GM19238 (cell line): ENCODE measurements around the gene SYT7.

Source experiments
- DNase-seq: peaks from one replicate; pipeline ENCODE4 v3.0.0; 2011; ENCODE audit warnings: low spot score; ENCODE audit not compliant: insufficient read length

SYT7 gene

DNA sequence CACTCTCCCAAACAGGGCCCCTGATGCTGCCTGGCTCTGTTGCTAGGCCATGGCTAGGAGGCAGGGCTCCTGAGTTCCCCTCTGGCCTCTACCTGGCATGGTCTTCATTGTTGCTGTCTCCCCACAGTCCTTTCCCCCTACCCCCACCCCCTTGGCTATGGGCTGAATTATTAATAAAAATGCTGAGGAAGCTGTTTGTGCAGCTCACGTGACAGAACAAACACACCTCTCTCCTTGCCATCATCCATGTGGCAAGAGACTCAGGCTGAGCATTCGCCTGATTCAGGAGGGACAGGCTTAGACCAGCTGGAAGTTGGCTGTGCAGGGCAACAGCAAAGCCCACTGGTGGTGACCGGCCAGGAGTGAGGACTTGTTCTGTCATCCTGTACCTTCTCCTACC is 4.2 kb upstream of the SYT7 start:
- DNase-seq = no peak

DNA sequence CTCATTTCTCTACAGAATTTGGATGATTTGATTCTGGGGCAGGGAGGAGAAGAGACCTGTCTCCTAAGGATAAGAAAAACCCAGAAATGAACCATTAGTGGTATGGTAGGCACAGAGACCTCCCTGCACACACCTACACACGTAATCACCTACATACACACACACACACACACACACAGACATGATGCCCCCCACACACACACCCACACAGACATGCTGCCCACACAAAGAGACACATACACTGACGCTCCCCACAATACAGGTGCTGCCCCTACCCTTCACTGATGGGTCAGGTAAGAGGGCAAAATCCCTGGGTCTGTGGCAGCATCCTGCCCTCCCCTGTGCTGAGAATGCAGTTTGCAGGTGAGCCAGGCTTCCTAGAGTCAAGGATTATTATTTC is 1.1 kb upstream of the SYT7 start:
- no peak for DNase-seq

DNA sequence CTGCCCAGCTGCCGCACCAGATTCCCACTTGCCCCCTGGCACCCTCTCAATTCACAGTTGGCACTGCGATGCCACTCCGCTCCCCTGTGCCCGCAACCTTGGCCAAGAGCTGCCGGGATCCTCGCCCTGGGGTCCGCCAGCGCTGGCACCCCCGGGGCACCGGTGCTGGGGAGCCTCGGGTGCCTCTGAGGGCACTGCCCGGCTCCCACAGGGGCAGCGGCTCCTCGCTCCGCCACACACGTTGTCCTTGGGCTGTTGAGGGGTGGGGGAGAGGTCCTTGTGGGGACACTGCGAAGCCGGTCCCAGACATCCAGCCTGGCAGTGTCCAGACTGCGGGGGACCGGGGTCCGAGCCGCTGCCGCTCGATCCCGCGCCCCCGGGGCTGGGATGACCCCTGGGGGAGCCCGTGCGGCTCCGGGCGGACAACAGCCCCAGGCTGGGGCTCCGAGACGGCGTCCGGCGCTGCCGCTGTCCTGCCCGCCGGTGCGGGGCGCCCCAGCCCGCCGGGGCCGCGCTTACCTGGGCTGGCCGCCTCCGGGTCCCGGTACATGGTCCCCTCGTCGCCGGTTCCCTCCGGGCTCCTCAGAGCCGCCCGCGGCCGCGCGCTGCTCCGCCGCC is 496 bp downstream of the SYT7 start:
- no peak for DNase-seq

DNA sequence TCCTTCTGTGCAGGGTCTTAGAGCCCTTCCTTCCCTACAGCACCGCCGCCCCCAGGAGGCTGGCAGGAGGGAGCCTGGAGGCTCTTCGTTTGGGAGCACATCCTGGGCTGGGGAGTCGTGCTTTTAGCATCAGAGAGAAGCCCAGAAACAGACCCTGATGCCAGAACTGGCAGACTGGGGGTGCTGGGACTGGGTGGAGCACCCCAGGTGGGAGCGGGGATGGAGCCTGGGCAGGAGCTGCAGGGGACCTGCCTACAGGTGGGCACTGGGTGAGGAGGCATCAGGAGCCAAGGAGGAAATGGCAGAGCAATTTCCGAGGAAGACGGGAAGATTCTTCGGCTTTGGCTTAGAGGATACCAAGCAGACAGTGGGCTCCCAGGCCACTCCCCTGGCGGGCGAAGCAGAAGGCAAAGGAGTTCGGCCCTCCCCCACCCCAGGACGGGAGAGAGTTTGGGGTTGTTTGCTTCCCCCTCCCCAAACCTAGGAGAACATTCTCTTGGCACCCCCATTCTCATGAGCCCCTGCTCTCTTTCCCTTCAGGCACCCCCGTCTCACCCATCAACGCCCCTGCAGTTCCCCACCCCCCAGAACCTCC is 1.1 kb downstream of the SYT7 start:
- no peak for DNase-seq

DNA sequence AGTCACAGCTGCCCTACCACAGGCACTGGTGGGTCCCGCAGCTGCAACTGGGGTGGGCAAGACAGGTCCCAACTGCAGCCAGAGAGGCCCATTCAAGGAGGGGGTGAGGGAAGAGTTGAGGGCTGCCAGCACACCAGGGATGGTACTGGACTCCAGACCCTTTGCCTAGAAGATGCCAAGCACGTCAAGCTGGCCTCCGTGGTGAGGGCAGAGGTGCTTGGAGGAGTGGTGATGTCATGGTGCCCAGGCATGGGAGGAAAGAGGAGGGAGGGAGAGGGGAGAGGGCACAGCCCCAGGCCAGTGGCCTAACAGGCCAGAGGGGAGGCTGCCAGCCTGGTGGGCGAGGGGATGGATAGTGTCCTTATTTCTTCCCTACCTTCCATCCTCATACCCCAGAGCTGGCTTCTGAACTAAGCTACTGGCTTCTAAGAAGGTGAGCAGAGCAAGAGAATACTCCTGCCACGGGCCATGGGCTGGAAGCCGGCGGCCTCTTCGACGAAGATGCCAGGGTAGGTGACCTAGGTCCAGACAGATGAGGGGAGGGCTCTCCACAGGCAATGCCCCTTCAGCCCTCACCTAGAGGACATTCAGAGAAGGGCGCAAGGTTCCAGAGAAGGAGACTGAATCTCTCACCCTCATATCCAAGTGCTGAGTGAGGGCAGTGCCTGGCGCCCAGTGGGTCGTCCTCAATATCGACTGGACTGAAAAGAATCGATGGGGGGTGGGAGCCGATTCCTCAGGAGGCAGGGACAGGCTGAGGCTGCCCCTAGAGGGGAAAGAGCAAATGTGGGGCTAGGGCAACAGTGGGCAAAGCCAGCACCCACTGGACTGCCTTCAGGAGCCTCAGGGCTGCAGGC is 1.8 kb downstream of the SYT7 start:
- DNase-seq = no peak

DNA sequence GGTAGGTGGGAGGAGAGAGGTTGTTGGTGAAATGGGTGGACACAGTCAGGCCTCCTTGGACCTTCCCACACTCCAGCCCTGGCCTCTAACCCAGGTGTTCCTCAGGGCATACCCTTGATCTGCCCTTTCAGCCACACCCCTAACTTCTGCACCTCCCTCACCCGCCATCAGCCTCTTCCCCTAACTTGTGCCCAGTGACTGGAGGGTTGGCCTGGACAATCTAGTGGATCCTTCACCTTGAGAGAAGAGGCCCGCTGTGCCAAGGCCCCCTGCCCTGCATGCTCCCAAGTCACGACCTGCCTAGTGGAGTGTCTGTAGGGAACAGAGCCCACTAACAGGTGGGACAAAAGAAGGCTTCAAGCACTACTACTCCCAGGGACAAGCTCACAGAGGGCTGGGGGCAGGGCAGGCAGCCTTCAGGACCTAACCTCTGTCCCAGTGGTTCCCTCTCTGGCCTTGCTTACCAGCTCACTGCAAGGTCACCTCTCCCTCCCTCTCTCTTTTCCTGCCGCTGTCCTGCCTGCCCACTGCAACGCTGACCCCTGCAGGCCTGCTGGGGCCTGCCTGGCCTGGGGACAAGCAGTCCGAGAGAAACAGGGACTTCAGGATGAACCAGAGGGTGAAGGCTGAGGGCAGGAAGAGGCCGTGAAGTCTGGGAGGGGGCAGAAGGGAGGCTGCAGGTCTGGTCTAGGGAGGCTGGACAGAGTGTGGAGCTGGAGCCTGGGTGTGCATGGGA is 3.3 kb downstream of the SYT7 start:
- DNase-seq = no peak

DNA sequence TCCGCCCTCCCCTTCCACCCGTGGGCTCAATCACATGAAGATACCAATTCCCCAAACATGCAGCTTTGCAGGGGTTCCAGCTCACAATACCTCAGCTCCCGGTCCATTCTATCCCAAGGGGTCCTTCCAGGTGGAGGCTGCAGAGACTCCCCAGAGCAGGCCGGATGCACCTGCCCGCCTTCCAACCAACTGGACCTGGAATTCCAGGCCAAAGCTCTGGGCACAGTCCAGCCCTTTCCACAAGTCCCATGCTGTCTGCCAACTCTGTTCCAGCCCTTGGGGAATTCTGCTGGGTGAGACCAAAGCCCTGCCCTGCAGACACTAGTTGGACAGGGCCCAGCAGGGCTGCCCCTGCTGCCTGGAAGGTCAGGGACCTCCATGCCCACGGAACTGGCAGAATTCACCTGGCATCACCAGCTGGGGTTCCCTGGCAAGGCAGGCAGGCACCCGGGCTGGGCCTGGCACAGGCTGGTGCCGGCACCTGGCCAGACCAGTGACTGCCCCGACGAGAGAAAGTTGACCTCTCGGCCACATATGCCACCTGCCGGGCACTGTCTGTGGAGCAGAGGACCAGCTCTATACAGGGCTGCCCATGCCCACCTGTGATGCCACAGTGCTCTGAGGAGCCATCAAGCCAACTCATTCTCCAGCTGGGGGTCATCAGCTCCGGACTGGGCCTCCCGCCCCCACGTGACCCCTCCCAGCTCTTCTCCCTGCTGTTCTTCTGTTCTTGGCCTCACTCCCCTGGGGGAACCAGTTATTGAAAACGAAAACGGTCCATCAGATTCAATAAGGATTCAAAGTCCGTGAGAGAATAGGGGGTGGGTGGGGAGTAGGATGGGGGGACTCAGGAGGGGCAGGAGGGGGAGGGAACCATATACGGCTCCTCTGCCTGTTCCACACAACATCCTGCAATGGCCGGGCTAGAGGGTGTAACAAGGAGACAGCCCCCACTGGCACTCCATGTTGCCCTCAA is 4.7 kb downstream of the SYT7 start:
- no peak for DNase-seq

DNA sequence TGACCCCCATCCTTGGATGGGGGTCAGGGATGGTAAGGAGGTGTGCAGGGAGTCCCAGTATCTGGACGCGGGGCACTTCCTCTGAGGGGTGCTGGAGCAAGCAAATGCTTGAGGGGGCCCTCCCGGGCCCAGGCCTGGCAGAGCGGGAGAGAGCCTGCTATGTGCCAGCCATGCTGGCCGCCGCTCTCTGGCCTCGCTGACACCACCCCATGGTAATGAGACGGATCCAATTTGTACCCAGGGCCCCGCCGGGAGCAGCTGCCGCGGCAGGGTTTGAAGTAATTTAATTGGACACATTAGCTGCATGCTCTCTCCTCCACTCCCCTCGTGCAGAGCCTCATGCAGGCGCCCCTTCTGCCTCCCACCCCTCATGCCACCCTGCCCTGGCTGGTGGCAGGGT is 6.3 kb downstream of the SYT7 start:
- DNase-seq = no peak

DNA sequence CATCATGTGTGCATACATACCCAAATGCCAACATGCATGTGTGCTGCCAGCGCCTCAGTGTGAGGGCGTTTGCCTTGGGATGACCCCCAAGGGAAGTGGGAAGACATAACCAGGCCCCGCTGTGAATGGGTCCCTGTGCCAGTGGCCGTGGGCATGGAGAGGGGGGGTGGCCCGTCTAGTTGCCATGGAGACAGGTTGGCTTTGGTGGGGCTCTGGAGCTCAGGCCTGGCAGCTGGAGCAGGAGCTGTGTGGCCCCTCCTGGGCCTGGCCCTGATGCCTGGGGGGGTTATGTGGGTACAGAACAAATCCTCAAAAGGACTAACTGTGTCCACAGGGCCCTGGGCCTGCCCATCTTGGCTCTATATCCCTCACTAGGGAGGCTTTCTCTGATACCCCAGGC is 8.0 kb downstream of the SYT7 start:
- no peak for DNase-seq

DNA sequence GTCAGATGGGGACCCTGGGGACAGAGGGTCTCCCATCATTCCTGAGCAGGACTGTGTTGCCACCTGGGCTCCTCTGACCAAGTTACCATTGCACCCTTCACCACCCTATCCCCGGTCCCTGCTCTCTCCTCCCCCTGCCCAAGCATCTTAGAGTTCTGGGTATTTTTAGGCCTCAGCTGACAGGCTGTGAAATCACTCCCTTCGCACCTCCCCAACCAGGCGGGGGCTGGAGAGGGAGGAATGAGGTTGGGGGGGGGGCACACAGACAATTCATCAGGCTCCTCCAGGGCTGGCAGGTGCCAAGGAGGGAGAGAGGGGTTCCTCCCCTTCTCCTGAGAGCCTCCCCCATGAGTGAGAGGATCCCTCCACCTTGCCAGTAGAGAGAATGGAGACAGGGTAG is 9.0 kb downstream of the SYT7 start:
- no peak for DNase-seq

DNA sequence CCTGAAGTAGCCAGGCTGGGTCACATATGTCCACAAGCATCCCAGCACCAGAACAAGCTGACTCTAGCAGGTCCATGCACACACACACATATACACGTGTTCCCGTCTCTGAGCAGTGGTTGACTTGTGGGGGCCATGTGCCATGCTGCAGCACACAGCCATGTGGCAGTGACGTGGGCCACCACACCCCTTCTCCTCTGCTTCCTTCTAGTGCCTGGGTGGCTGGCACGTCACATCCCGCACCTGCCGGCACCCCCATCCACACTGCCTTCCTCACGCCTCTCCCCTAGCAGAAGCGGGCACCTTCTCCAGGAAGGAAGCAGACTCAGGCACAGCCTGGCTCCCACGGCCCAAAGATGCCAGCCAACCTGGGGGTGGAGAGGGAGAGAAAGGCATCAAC is 9.5 kb downstream of the SYT7 start:
- no peak for DNase-seq

DNA sequence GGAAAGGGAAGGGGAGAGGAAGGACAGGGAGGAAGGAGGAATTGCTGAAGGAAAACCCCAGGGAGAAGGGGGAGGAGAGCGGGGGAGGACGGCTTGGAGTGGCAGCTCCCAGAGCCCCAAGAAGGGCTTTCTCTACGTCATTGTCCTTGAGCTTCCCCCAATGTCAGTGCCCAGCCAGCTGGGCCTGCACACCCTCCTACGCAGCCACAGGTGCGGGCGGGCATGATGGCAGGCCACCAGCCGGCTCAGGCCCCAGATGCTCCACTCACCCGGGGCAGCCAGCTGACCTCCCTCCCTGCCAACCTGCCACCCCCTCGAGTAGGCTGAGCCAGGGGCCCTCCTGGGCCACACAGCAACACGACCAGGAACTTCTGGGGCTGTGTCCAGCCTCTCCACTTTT is 11.2 kb downstream of the SYT7 start:
- no peak for DNase-seq

DNA sequence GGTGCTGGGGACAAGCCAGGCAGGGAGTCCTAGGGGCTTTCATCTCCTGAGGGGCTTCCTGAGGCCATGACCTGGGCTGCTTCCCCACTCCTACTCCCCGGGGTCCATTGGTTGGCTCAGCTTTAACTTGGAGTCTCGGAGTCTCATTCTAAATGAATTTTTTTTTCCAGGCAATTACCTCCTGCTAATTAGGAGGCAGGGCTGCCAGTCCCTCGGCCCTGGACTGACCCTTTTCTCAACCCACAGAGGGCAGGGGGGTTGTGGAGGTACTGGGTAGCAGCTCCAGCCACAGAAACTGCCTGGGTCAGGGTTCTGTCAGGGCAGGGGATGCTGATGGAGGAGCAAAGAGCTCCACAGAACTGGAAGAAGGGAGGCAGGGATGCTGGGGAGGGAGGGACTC is 11.9 kb downstream of the SYT7 start:
- no peak for DNase-seq

DNA sequence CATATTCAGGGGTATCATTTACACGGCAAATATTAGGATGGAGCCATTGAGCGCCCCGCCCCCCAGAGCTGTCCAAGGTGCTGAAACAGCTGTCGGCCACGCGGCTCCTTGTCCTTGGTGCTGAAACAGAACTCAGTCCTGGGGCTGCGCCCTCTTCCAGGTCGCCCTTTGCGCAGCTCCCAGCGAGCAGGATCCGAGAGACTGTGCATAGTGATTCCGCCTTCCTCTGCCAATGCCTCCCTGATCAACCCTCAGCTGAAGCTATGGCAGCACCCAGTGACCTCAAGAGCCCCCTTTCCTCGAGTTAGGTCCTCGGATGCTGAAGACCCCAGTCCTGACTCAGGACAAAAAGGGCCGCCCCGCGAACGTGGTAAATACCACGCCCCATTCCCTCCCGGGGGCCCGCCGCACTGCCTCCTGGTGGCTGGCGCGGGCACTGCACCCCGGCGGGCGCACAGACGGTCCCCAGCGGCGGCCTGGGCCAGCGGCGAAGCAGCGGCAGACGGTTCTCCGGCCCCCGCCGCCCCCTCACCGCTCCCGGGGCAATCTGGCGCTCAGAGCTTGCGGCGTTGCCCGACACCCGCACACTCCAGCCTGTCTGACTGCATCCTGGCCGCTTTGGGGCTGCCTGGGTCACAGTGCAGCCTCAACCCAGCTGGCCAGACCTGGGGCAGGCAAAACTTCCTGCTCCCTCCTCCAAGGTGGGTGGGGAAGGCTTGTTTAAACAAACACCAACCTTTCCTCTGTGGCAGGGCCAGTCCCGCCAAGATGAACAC is 13.4 kb downstream of the SYT7 start:
- peak; percentile 68 for DNase-seq

DNA sequence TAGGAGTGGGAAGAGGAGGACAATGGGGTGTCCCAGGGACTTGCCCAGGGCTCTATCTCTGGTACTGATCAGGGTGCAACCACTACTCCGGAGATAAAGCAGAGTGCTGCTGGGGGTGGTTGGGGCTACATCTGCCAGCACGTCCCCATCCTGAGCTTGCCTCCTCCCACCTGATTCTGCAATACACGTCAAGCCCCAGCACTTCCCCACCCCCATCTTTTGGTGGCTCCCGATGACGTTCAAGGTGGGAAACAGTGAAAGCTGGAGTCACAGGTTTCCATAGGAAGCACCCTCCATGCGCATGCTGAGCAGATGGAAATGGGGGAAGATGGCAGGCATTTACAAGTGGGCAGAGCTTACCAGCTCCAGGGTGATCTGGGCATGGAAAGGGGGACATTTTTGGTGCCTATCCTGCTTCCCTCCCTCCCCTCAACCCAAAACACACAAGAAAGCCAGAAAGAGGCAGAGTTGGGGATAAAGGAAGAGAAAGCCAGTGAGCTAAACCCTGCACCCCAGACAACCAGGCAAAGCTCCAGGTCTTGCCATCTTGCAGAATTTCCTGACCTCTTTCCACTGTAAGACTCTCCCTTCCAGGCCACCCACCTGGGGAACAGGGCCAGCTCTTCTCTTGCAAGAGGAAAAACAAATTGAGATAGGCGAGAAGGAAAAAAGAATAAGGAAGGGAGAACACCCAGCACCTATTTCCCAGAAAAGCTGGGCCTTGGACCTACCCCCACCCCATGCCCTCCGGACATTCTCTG is 15.8 kb downstream of the SYT7 start:
- no peak for DNase-seq

DNA sequence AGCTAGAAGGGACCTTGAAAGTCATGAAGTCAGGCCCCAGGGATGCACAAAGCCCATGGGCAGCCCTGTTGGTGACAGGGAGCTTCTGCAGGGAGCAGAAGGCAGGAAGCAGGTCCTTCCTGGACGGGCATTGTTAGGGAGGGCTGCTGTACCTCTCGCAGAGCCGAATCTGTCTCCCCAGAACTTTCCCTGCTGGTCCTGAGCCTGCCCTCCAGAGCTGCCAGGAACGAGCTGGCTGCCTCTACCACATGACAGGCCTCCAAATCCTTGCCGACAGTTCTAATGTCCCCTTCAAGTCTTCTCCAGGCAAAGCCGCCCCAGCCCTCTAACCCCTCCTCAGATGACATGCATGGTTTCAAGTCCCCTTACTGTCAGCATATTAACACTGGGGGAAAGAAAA is 20.1 kb downstream of the SYT7 start:
- no peak for DNase-seq

DNA sequence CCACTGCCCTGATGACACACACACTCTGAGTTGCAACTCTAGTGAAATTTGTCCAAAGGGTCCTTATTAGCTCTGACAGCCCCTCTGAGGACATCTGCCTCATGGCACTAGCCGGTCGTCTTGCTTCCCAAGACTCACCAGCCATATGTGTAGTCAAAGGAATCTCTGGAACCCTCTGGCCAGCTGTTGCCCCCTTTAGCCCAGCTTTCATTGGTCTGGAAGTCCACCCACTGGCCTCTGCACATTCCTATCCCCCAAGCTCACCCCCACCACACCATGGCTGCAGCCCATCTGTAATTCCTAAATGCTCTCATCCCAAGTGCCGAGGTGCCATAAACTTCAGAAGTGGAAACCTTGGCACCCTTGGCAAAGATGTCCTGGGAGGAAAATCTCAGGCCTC is 24.3 kb downstream of the SYT7 start:
- no peak for DNase-seq

DNA sequence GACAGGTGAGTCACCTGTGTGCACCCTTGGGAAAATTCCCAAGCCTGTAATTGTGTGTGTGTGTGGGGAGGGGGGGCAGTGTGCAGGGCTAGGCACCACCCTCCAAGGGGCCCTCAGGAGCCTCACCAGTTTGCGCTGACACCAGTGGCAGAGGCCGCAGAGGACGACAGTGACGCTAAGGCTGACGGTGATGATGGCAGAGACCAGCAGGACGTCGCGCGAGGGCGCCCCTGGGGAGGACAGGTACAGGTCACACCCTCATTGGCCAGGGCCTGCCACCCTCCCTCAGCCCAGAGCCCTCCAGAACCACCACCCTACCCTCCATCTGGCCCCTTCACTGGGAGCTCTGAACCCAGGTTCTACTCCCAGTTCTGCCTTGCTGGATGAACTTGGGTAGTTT is 24.9 kb downstream of the SYT7 start:
- DNase-seq = no peak
